HEK293T (cell line): Measurements from ENCODE around the gene TRIM24.

Source experiments
- CTBP1 ChIP-seq: fragments of 450-650 bp; IDR thresholded peaks from 2 replicates; pipeline ENCODE4 v1.6.1; 2016; ENCODE audit warnings: borderline replicate concordance
- ELF4 ChIP-seq: fragments of 450-650 bp; IDR thresholded peaks from 2 replicates; pipeline ENCODE4 v1.6.1; 2017; ENCODE audit warnings: antibody characterized with exemption
- FOXA1 ChIP-seq: fragments of 450-650 bp; IDR thresholded peaks from 2 replicates; pipeline ENCODE4 v1.6.1; 2016; ENCODE audit warnings: mild to moderate bottlenecking
- FOXK2 ChIP-seq: fragments of 450-650 bp; IDR thresholded peaks from 2 replicates; pipeline ENCODE4 v1.6.1; 2016; ENCODE audit warnings: mild to moderate bottlenecking
- FOXM1 ChIP-seq: fragments of 450-650 bp; IDR thresholded peaks from 2 replicates; pipeline ENCODE4 v1.6.1; 2017; ENCODE audit warnings: mild to moderate bottlenecking, borderline replicate concordance
- HDGF ChIP-seq: fragments of 450-650 bp; IDR thresholded peaks from 2 replicates; pipeline ENCODE4 v1.6.1; 2017; ENCODE audit warnings: antibody characterized with exemption, borderline replicate concordance
- SP1 ChIP-seq: fragments of 450-650 bp; IDR thresholded peaks from 2 replicates; pipeline ENCODE4 v1.6.1; 2017
- SUZ12 ChIP-seq: fragments of 450-650 bp; IDR thresholded peaks from 2 replicates; pipeline ENCODE4 v1.6.1; 2016; ENCODE audit warnings: mild to moderate bottlenecking

DNA sequence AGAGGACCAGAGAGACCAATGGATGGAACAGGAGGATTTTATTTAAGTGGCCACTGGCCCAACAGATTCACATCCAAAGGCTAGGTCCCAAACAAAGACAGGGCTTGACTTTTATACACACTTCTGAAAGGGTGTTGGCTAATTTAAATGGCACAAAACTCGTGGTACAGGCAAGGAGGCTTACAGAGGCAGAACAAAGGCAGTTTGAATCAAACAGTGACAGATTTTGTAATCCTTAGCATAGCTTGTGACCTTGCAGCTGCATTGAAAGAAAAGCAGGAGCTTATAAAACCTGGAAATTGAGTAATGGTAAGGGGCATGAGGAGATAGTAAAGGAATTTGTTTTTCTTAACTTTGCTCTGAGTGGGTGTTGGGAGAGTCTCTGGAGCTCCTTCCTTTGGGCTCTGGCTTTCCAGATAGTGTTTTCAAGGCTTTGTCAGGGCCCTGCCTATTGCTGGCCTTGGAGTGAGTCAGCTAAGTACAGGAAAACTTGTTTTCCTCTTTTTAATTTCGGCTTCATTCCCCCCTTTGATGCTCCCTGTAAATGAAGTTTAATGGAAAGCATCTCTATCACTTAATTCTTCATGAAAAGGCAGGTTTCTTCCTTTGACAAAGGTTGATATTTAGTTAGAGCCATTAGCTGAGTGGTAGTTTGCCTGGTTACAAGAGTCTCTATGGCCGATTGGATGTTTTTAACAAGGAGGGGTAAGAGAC, 96.9 kb downstream of the TRIM24 start:
- TF ChIP-seq SP1 (no peak), FOXM1 (no peak), FOXA1 (no peak), CTBP1 (no peak), SUZ12 (no peak), ELF4 (no peak), FOXK2 (no peak), HDGF (no peak)
